ENCODE measurements around the gene PRSS33. TPM values are rescaled to one million over a fixed set of nuclear protein-coding genes. Genes with fewer than 3 reads are reported as not detected.
A peak's percentile ranks its signal among the peaks of the same experiment; 100 is the strongest.

Gene PRSS33
- total and polyA plus RNA-seq, 9 of the 15 experiments (the other 6 are each of a cell fraction or from before 2014, with no cell fraction given), result not detected

- Histone ChIP-seq H3K4me2 (ENCODE audit: insufficient read depth, low read length) (peak overlapping the region; percentile 36), H3K27ac (ENCODE audit: extremely low read depth, low read depth, low read length) (no peak overlapping the region), H3K9me3 (replicated peaks; ENCODE audit: control insufficient read depth, insufficient read depth, low read depth, low read length) (no peaks in the 10 kb centered on the region), H3K79me2 (ENCODE audit: control insufficient read depth, insufficient read depth, low read length) (no peaks in the 10 kb centered on the region), H2AFZ (ENCODE audit: low read depth, low read length) (peak overlapping the region; percentile 12), H3K36me3 (ENCODE audit: control insufficient read depth, insufficient read depth, low read length) (no peaks in the 10 kb centered on the region), H4K20me1 (replicated peaks; ENCODE audit: control insufficient read depth, insufficient read depth, low read length) (peaks cover 6% of the 10 kb centered on the region; the same call in 1 of the 2 replicates), H3K4me3 (no peak overlapping the region), H3K9ac (ENCODE audit: insufficient read depth in 1 of 2, low read depth in 2 of 2, low read length in 2 of 2) (no peak overlapping the region), H3K4me1 (replicated peaks in 1 of 2; ENCODE audit: control insufficient read depth in 2 of 2, insufficient read depth in 2 of 2, low read length in 2 of 2) (peaks cover 13 to 14% of the 10 kb centered on the region in 2 experiments), H3K27me3 (ENCODE audit: control insufficient read depth in 2 of 2, insufficient read depth in 2 of 2, low read length in 2 of 2) (peaks cover 12 to 23% of the 10 kb centered on the region in 2 experiments; a peak in 4 of 5 replicates), H3K9me1 (ENCODE audit: control insufficient read depth, insufficient read depth, low read length) (no peaks in the 10 kb centered on the region)
- ChIA-PET POLR2A (interaction anchor here (0.5 to 1.0 kb wide), 2 partner anchors 18 to 38 kb away, joined by 3 to 4 read pairs; no protein-coding TSS in a partner anchor), CTCF (ENCODE audit: low intra/inter-chr PET ratio) (no interaction called here)
- peak; percentile 31 for ATAC-seq
- intact Hi-C loops (cut with micrococcal nuclease) (no loop called here), in situ Hi-C loops (cut with MboI) (no loop called here)
- peak in 1 of 4 experiments; percentile 54 for DNase-seq (ENCODE audit: extremely low read depth in 1 of 4, low spot score in 3 of 4)
- FAIRE-seq, result peak; percentile 35
- WGBS (ENCODE audit: insufficient coverage, low coverage, missing lambda C conversion rate), result 2% methylated on average over 7 of the region's 7 CpGs
- BruUV-seq (replicated peaks), result no TSS peak
- TF ChIP-seq ZBTB17 (CRISPR knock-in tag; IDR thresholded peaks at IDR 0.05) (no peak), SMC3 (conservative IDR thresholded peaks at IDR 0.05; ENCODE audit: insufficient read depth, low read depth, low read length) (no peak), CCNT2 (IDR thresholded peaks at IDR 0.05; ENCODE audit: borderline replicate concordance, extremely low read depth, insufficient read length, low read depth, low read length) (peak; percentile 23), GTF2F1 (IDR thresholded peaks at IDR 0.05; ENCODE audit: low read depth, low read length) (no peak), ZNF696 (CRISPR knock-in tag; conservative IDR thresholded peaks at IDR 0.05) (no peak), ZNF668 (CRISPR knock-in tag; IDR thresholded peaks at IDR 0.05) (no peak), RREB1 (CRISPR knock-in tag; IDR thresholded peaks at IDR 0.05) (no peak), TAF9B (IDR thresholded peaks at IDR 0.05; ENCODE audit: partially characterized antibody) (no peak), MAFF (IDR thresholded peaks at IDR 0.05; ENCODE audit: low read length) (no peak), ZNF134 (CRISPR knock-in tag; conservative IDR thresholded peaks at IDR 0.05) (no peak), SUPT5H (IDR thresholded peaks at IDR 0.05) (no peak), ADNP (tag; IDR thresholded peaks at IDR 0.05) (no peak), HES1 (IDR thresholded peaks at IDR 0.05; ENCODE audit: low read depth) (no peak), SMARCC2 (IDR thresholded peaks at IDR 0.05; ENCODE audit: low read depth) (peak; percentile 26; the same call in 1 of the 2 replicates)
Measured at GRCh38 chr16:2795395-2796143, 8.2 kb upstream of the PRSS33 start.

All from K562 (cell line).